ENCODE measurements around the gene MRM2. TPM values are rescaled to one million over a fixed set of nuclear protein-coding genes. Genes with fewer than 3 reads are reported as not detected.

The MRM2 gene
- total and polyA plus RNA-seq, 4 donors: 9.7 to 14.9 (median 11.8) TPM

DNA sequence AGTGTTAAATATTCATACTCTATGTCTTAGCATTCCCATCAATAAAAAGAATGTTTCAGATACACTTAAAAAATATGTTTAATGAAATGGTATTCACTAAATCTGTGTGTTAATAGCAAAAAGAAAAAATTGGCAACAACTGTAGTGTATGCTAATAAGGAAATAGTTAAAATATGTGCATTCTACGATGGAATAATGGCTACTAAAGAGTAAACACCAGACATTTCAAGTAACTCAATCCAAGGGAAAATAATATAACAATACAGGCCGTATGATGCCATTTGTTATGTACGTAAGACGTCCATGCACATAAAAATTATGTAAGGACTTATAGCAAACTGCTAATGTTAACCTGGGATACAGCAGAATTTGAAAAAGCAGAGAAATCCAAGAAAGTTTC is 55.8 kb downstream of the MRM2 start:
- TF ChIP-seq NR2F2 (IDR thresholded peaks at IDR 0.05): no peak
- no peak for TF ChIP-seq GABPA (IDR thresholded peaks at IDR 0.05 in 1 of 2, conservative IDR thresholded peaks at IDR 0.05 in 1 of 2)
- TF ChIP-seq, protein P1, sequence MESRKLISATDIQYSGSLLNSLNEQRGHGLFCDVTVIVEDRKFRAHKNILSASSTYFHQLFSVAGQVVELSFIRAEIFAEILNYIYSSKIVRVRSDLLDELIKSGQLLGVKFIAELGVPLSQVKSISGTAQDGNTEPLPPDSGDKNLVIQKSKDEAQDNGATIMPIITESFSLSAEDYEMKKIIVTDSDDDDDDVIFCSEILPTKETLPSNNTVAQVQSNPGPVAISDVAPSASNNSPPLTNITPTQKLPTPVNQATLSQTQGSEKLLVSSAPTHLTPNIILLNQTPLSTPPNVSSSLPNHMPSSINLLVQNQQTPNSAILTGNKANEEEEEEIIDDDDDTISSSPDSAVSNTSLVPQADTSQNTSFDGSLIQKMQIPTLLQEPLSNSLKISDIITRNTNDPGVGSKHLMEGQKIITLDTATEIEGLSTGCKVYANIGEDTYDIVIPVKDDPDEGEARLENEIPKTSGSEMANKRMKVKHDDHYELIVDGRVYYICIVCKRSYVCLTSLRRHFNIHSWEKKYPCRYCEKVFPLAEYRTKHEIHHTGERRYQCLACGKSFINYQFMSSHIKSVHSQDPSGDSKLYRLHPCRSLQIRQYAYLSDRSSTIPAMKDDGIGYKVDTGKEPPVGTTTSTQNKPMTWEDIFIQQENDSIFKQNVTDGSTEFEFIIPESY (IDR thresholded peaks at IDR 0.05): no peak
- no peak for TF ChIP-seq TAF1 (conservative IDR thresholded peaks at IDR 0.05)
- TF ChIP-seq, protein P2, sequence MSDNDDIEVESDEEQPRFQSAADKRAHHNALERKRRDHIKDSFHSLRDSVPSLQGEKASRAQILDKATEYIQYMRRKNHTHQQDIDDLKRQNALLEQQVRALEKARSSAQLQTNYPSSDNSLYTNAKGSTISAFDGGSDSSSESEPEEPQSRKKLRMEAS (IDR thresholded peaks at IDR 0.05): no peak
- no peak for TF ChIP-seq JUND (IDR thresholded peaks at IDR 0.05)
- TF ChIP-seq SP1 (IDR thresholded peaks at IDR 0.05): no peak
- TF ChIP-seq, protein P3, sequence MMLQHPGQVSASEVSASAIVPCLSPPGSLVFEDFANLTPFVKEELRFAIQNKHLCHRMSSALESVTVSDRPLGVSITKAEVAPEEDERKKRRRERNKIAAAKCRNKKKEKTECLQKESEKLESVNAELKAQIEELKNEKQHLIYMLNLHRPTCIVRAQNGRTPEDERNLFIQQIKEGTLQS (IDR thresholded peaks at IDR 0.05): no peak
- no peak for TF ChIP-seq FOXA1 (IDR thresholded peaks at IDR 0.05)
- no peak for TF ChIP-seq EGR1 (IDR thresholded peaks at IDR 0.05; ENCODE audit: low read depth in 2 of 2)
- TF ChIP-seq HNF4G (IDR thresholded peaks at IDR 0.05): no peak
- no peak for TF ChIP-seq RAD21 (IDR thresholded peaks at IDR 0.05)
- 91% methylated on average over 4 of the region's 4 CpGs for WGBS
- Histone ChIP-seq H3K36me3 (ENCODE audit: control insufficient read depth in 4 of 4, insufficient read depth in 3 of 4, low read depth in 1 of 4, low read length in 3 of 4) (peaks cover 0 to 5% (median 2%) of the 10 kb centered on the region in 4 donors), H3K27me3 (ENCODE audit: control insufficient read depth in 4 of 4, insufficient read depth in 4 of 4, low read length in 3 of 4) (no peaks in the 10 kb centered on the region), H3K9ac (ENCODE audit: low read depth in 1 of 2, low read length in 2 of 2) (no peak overlapping the region), H3K4me1 (ENCODE audit: control insufficient read depth in 4 of 4, insufficient read depth in 4 of 4, low read length in 3 of 4) (no peaks in the 10 kb centered on the region), H3K9me3 (ENCODE audit: control insufficient read depth in 4 of 4, low read length in 3 of 4) (peaks cover 0 to 4% (median 2%) of the 10 kb centered on the region in 4 donors), H3K4me3 (ENCODE audit: low read depth in 1 of 3, low read length in 3 of 3) (no peak overlapping the region), H3K27ac (ENCODE audit: low read depth in 1 of 2, low read length in 2 of 2) (no peak overlapping the region)
- no peak for DNase-seq (ENCODE audit: low spot score)

DNA sequence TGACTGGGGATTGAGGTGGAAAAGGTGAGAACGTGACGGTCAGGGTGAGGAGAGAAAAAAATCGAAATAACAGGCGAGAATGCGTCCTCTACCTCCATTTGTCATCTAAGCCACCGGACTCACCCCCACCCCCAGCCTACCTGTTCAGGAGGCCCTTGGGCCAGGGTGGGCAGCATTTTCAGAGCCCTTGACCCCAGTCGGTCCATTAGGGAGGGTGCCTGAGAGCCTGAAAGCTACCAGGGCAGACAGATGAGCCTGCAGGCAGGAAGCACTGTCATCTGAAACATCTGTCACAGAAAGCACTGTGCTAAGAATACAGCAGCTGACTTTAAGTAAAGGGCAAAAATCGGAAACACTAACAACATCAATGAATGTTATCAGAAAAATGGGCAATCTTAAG is 56.3 kb downstream of the MRM2 start:
- Histone ChIP-seq H3K27me3 (ENCODE audit: control insufficient read depth in 4 of 4, insufficient read depth in 4 of 4, low read length in 3 of 4) (no peaks in the 10 kb centered on the region), H3K9me3 (ENCODE audit: control insufficient read depth in 4 of 4, low read length in 3 of 4) (peaks cover 0 to 4% (median 2%) of the 10 kb centered on the region in 4 donors), H3K9ac (ENCODE audit: low read depth in 1 of 2, low read length in 2 of 2) (no peak overlapping the region), H3K27ac (ENCODE audit: low read depth in 1 of 2, low read length in 2 of 2) (no peak overlapping the region), H3K36me3 (ENCODE audit: control insufficient read depth in 4 of 4, insufficient read depth in 3 of 4, low read depth in 1 of 4, low read length in 3 of 4) (peaks cover 0 to 5% (median 2%) of the 10 kb centered on the region in 4 donors), H3K4me3 (ENCODE audit: low read depth in 1 of 3, low read length in 3 of 3) (no peak overlapping the region), H3K4me1 (ENCODE audit: control insufficient read depth in 4 of 4, insufficient read depth in 4 of 4, low read length in 3 of 4) (no peaks in the 10 kb centered on the region)
- TF ChIP-seq, protein P1 (IDR thresholded peaks at IDR 0.05): no peak
- TF ChIP-seq FOXA1 (IDR thresholded peaks at IDR 0.05) (no peak), NR2F2 (IDR thresholded peaks at IDR 0.05) (no peak), RXRA (IDR thresholded peaks at IDR 0.05) (no peak), TAF1 (conservative IDR thresholded peaks at IDR 0.05) (no peak), EGR1 (IDR thresholded peaks at IDR 0.05; ENCODE audit: low read depth in 2 of 2) (no peak), HNF4G (IDR thresholded peaks at IDR 0.05) (no peak), RAD21 (IDR thresholded peaks at IDR 0.05) (no peak), JUND (IDR thresholded peaks at IDR 0.05) (no peak), SP1 (IDR thresholded peaks at IDR 0.05) (no peak), FOXA2 (IDR thresholded peaks at IDR 0.05) (no peak), YY1 (IDR thresholded peaks at IDR 0.05) (no peak)
- TF ChIP-seq, protein P4, sequence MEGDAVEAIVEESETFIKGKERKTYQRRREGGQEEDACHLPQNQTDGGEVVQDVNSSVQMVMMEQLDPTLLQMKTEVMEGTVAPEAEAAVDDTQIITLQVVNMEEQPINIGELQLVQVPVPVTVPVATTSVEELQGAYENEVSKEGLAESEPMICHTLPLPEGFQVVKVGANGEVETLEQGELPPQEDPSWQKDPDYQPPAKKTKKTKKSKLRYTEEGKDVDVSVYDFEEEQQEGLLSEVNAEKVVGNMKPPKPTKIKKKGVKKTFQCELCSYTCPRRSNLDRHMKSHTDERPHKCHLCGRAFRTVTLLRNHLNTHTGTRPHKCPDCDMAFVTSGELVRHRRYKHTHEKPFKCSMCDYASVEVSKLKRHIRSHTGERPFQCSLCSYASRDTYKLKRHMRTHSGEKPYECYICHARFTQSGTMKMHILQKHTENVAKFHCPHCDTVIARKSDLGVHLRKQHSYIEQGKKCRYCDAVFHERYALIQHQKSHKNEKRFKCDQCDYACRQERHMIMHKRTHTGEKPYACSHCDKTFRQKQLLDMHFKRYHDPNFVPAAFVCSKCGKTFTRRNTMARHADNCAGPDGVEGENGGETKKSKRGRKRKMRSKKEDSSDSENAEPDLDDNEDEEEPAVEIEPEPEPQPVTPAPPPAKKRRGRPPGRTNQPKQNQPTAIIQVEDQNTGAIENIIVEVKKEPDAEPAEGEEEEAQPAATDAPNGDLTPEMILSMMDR (IDR thresholded peaks at IDR 0.05; ENCODE audit: low read depth, low read length, missing input control): no peak
- TF ChIP-seq, protein P5, sequence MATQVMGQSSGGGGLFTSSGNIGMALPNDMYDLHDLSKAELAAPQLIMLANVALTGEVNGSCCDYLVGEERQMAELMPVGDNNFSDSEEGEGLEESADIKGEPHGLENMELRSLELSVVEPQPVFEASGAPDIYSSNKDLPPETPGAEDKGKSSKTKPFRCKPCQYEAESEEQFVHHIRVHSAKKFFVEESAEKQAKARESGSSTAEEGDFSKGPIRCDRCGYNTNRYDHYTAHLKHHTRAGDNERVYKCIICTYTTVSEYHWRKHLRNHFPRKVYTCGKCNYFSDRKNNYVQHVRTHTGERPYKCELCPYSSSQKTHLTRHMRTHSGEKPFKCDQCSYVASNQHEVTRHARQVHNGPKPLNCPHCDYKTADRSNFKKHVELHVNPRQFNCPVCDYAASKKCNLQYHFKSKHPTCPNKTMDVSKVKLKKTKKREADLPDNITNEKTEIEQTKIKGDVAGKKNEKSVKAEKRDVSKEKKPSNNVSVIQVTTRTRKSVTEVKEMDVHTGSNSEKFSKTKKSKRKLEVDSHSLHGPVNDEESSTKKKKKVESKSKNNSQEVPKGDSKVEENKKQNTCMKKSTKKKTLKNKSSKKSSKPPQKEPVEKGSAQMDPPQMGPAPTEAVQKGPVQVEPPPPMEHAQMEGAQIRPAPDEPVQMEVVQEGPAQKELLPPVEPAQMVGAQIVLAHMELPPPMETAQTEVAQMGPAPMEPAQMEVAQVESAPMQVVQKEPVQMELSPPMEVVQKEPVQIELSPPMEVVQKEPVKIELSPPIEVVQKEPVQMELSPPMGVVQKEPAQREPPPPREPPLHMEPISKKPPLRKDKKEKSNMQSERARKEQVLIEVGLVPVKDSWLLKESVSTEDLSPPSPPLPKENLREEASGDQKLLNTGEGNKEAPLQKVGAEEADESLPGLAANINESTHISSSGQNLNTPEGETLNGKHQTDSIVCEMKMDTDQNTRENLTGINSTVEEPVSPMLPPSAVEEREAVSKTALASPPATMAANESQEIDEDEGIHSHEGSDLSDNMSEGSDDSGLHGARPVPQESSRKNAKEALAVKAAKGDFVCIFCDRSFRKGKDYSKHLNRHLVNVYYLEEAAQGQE (IDR thresholded peaks at IDR 0.05): no peak
- WGBS: 97% methylated on average over 8 of the region's 8 CpGs
- no peak for DNase-seq (ENCODE audit: low spot score)
